ENCODE measurements around the gene TNK1. TPM values are rescaled to one million over a fixed set of nuclear protein-coding genes. Genes with fewer than 3 reads are reported as not detected.
"Not testable (repeated sequence)": the region's sequence is repeated elsewhere in the genome, so short reads cannot be mapped to it uniquely, and the experiment has no call there.

TNK1 gene
- total RNA-seq, result 10 to 100 TPM; 13.0 to 25.4 (median 19.7) TPM

- 4 to 7% methylated on average over 36 to 48 of the region's 52 CpGs for WGBS, 2 donors
- intact Hi-C loops (cut with DNase I; ENCODE audit: low total_unique reads), result no loop called here
- peak within 1 kb of the TSS; percentile 29 for H3K4me3 ChIP-seq (ENCODE audit: low read depth, poor library complexity, severe bottlenecking)
- DNase-seq (ENCODE audit: low spot score in 2 of 2), result peak; percentile 48 to 95
- TF ChIP-seq POLR2A (IDR thresholded peaks at IDR 0.05) (no peak), CTCF (IDR thresholded peaks at IDR 0.05) (no peak)
Observed at GRCh38 chr17:7380855-7381683, at the start of gene TNK1. Gene TNK1 (plus strand): TSS chr17:7381089. CDS start chr17:7382927, 1,838 bp downstream.

- TF ChIP-seq POLR2A (IDR thresholded peaks at IDR 0.05) (no peak), CTCF (IDR thresholded peaks at IDR 0.05) (no peak)
- 52 to 62% methylated on average over 6 to 7 of the region's 7 CpGs for WGBS, 2 donors
Observed at GRCh38 chr17:7332111-7332510, 48.8 kb upstream of the TNK1 start.

GRCh38 chr17:7332600-7333069 is 48.3 kb upstream of the TNK1 start:
- DNase-seq (ENCODE audit: low spot score in 2 of 2); H3K4me3 ChIP-seq (ENCODE audit: low read depth, poor library complexity, severe bottlenecking): not testable (repeated sequence)
- intact Hi-C loops (cut with DNase I; ENCODE audit: low total_unique reads), result loop anchor here (1.0 kb wide), 1 partner anchor 33 kb away; no protein-coding TSS in a partner anchor
- WGBS, 2 donors, result 44 to 52% methylated on average over 13 to 14 of the region's 14 CpGs

More at GRCh38 chr17:7332111-7332510, 48.8 kb upstream of the TNK1 start:
- DNase-seq (ENCODE audit: low spot score in 2 of 2), result no peak
- intact Hi-C loops (cut with DNase I; ENCODE audit: low total_unique reads), result no loop called here
- H3K4me3 ChIP-seq (ENCODE audit: low read depth, poor library complexity, severe bottlenecking), result no peak overlapping the region

- DNase-seq (ENCODE audit: low spot score in 2 of 2), result no peak
- intact Hi-C loops (cut with DNase I; ENCODE audit: low total_unique reads), result no loop called here
- WGBS, 2 donors, result 79 to 95% methylated on average over 3 of the region's 3 CpGs
- TF ChIP-seq POLR2A (IDR thresholded peaks at IDR 0.05) (no peak), CTCF (IDR thresholded peaks at IDR 0.05) (no peak)
- H3K4me3 ChIP-seq (ENCODE audit: low read depth, poor library complexity, severe bottlenecking), result no peak overlapping the region
Observed at GRCh38 chr17:7334938-7335538, 45.9 kb upstream of the TNK1 start.

- DNase-seq (ENCODE audit: low spot score in 2 of 2); intact Hi-C loops (cut with DNase I; ENCODE audit: low total_unique reads); H3K4me3 ChIP-seq (ENCODE audit: low read depth, poor library complexity, severe bottlenecking): not testable (repeated sequence)
- 75 to 83% methylated on average over 13 of the region's 13 CpGs for WGBS, 2 donors
Observed at GRCh38 chr17:7335765-7336164, 45.1 kb upstream of the TNK1 start.

GRCh38 chr17:7336240-7337175 is 44.4 kb upstream of the TNK1 start, which contains the start of gene ACAP1:
Gene ACAP1 (plus strand): TSS chr17:7336529. CDS start chr17:7336735, 206 bp downstream.
- DNase-seq (ENCODE audit: low spot score in 2 of 2), result no peak
- intact Hi-C loops (cut with DNase I; ENCODE audit: low total_unique reads), result no loop called here
- TF ChIP-seq CTCF (IDR thresholded peaks at IDR 0.05) (no peak), POLR2A (IDR thresholded peaks at IDR 0.05) (no peak)
- WGBS, 2 donors, result 39 to 44% methylated on average over 16 to 17 of the region's 17 CpGs
- H3K4me3 ChIP-seq (ENCODE audit: low read depth, poor library complexity, severe bottlenecking), result no peak within 1 kb of the TSS

GRCh38 chr17:7337600-7337999 is 43.3 kb upstream of the TNK1 start:
- DNase-seq (ENCODE audit: low spot score in 2 of 2); intact Hi-C loops (cut with DNase I; ENCODE audit: low total_unique reads); H3K4me3 ChIP-seq (ENCODE audit: low read depth, poor library complexity, severe bottlenecking): not testable (repeated sequence)
- WGBS, 2 donors, result 71 to 76% methylated on average over 7 of the region's 7 CpGs
